ENCODE results near the gene RORC.
"Not testable (repeated sequence)": the region's sequence is repeated elsewhere in the genome, so short reads cannot be mapped to it uniquely, and the experiment has no call there.

Gene RORC

DNA sequence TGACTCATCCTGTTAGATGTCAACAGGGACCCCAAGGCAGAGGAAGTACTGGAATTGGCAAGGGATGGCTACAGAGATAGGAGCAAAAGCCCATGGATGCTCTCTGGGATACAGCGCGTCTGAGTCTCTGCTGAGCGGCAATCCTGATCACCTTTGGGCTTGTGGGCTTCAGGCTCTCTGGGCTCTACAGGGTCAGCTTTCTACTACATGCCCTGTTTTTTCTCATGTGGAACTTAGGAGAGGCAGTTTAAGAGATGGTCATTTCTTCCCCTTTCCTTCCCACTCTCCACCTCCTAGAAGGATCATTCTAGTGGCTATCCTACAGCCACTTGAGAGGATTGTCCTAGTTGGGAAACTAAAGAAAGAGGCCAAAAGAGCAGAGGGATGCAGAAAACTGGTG, 27.7 kb downstream of the RORC start:
- no peak for DNase-seq

DNA sequence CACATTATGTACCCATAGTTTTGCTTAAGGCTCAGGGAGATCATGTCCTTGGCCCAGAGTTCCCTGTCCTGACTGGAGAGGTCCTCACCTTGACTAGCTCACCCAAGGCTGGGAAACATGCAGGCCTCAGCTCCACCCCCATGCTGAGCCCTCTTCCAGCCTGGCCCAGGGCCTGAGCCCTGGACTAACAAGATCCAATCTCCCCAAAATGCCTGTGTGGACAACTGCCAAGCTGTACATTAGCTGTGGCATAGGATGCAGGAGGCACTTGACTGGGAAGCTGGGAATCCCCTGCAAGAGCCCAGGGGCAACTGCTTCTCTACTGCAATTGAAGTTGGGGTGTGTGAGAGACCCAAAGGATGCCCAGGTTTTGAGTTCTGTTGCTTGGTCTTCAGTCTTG, 28.4 kb downstream of the RORC start:
- DNase-seq: no peak

DNA sequence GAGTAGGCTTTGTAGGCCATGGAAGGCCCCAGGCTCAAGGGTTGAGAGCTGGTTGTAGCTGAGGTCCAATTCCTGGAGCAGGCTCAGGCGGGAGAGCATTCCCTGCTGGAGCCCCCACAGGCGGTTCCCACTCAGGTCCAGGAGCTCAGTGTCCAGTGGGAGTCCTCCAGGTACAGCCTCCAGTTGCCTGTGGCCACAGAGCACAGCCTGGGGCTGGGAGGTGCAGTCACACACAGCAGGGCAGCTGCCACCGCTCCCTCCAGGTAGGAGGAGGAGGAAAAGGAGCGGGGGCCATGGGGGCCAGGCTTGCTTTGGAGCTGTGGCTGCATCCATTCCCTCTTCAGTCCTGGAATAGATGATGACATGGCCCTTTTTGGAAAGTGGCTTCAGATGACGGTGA, 29.2 kb downstream of the RORC start:
- no peak for DNase-seq

DNA sequence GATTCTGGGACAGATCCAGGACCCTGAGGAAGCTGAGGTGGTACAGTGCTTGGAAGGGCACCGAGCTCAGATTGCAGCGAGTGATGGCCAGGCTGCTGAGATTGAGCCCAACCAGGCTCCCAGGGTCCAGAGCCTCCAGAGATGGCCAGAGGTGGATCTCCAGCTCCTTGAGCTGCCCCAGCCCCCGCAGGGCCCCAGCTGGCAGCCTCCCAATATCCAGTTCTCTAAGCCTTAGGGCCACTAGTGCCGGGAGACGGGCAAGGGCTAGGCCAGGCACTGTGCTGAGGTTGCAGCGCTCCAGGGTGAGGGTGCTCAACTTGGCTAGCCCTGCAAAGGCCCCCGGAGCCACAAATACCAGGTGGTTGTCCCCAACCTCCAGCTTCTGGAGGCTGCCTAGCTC, 29.8 kb downstream of the RORC start:
- no peak for DNase-seq

DNA sequence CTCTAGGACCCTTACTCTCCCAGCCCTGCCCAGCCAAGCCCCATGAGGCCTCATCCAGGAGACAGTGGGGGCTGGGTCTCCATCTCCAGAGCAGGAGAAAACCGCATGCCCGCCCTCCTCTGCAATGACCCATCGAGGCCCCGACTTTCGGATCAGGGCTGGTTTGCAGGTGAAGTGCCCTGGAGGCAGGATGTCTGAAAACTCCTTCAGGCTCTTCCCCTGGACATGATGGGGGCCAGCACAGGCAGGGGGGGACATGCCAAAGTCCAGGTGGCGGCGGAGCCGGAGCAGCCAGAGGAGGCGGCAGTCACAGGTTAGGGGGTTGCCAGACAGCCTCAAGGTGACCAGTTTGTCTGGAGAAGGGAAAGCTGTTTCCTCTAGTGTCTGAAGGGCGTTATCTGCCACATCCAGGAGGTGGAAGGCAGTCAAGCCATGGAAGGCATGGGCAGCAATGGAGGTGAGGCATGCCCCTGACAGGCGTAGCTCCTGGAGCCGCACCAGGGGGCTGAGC, 30.2 kb downstream of the RORC start:
- no peak for DNase-seq

DNA sequence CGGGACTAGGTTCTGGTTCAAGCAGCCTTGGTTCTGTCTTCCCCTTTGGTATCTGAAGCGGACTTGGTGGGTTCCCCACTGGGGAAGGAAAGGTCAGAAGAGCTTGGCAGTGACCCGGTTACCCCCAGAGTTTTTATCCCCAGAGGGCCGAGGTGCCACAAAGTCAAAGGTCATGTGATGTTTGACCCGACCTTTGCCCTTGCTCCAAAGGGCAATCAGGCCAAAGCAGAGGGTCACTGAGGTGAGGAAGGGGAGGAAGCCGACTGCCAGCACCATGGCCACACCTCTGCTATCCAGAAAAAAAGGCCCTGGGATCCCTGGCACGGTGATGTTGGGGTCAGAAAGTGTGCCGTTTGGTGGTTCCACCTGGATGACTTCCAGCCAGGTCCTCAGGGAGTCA, 30.8 kb downstream of the RORC start:
- DNase-seq: no peak

DNA sequence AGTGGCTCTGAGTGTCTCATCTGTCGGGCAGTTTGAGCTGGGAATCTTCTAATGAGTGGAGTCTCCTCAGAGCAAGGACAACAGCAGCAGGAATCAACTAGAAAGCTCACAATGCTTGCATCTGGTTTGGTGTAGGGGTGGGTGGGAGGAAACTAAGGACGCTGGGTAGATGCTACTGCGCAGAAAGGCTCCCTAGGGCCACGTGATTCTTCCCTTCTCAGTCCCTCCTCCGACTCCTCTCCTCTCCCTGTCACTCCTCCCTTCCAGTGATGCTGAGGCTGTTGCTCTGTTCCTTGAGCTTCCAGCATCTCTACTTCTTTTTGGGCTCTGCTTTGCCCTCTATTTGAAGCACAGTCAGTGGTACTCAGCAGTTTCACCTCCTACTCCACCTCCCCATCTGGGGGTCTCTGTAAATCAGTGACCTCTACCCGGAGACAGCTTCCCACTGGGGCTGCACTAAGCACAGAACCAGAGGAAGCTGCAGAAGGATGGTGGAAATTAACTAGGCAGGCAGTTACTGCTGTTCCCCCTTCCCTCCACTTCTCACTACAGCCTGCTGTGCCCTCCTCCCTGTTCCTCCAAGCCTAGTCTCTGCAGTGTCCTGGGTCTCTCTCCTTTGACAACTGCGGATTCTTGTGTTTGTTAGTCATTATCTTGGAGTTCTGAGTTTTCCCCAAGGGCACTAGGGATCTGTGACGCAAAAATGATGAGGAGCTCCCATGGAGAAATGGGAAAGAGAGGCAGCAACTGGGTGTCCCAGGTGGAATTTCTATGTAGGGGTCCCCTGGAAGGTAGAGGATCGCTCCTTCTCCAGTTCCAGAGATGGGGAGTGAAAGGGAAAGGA, 32.2 kb downstream of the RORC start:
- peak; percentile 14 for DNase-seq

DNA sequence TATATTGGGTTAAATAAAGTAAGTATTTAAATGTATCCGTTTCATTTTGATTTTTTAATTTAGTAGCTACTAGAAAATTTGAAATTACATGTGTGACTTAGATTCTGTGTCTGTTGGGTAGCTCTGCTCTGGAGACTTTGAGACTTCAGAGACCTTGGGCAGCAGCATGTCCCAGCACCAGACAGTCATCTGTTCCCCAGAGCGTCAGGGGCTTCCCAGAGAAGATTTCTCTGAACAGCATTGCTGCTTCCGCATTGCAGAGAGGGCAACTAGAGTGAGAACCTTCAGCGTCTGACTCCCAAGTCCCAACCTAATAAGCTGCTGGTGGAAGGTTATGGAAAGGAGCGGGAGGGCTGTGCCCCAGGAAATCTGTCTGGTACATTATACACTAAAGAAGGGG, 33.0 kb downstream of the RORC start:
- DNase-seq: no peak

DNA sequence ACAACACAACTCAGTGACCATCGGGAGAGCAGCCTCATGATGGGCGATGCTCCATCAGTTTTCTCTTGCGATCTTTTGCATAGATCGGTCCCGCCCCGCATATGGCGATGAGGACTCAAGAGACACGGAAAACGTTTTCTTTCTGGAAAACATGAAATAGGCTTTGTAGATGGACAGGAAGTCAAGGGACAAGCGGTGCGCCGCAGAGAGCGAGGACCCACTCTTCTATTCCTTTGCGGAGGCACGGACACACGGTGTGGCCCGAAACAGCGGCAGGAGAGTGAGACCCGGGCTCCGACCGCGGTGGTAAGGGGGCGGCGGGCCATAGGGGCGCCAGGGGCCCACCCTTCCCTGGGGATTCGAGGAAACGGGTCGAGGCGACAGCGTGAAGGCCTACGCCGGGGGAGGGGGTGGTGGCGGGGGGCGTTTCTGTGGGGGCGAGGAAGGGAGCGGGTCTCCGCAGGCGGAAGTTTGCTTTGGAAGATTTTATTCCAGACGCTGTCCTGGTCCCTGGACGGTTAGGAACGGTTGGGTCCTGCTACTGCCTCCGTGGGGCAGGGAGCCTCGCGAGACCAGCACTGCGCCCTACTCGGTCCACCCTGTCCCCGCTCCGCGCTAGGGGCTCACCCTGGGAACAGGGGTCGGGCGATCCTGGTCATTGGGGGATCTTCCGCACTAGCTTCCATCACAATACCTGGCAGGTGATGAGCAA, 40.5 kb downstream of the RORC start:
- DNase-seq: peak; percentile 76

DNA sequence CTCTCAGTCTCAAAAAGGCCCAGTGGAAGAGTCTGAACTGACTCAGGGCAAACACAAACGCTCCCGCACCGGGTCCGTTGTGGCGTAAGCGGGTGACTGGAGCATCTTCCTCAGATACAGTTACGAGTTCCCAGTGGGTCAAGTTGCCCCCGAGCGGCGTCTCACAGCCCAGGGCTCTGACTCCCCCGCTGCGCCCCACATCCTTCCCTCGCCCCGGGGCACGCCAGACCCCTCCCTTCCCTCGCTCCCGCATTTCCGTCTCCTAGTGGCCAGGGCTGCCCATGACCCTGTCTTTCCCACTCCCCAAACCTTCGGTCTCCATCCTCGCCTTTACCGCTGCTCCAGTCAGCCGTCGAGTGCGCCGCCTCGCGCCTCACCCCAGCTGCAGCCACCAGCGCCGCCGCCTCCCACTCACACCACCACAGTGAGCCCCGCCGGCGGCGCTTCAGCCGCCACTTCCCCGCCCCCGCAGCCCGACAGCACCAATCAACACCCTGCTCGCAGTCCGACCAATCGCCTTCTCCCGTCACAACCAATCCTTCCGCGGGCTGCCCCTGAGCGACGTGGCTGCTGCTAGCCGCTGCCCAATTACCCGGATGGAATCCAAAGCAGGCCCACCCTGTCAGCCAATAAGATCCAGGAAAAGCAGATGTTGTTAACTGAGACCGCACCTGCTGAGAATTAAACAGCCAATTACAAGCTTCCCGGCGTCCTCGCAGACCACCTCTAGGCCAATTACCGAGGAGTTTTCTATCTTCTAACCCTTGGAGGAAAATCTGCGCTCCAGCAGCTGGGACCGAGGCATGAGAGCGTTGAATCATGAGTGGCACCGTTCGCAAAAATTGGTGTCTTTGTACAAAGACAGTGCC, 41.3 kb downstream of the RORC start, which contains the start of gene TDRKH:
TDRKH (minus strand) TSS at position 430 of the 869 bp plus-strand sequence. CDS start 7,478 bp downstream, outside the sequence.
- peak; percentile 100 for DNase-seq

DNA sequence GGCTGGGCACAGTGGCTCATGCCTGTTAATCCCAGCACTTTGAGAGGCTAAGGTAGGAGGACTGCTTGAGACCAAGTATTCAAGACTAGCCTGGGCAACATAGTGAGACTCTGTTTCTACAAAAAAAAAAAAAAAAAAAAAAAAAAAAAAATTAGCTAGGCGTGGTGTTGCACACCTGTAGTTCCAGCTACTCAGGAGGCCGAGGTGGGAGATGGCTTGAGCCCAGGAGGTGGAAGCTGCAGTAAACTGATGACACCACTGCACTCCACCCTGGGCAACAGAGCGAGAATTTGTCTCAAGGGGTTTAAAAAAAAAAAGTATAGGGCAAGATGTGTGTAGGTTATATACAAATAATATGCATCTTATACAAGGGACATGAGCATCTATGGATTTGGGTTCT, 43.9 kb downstream of the RORC start:
- DNase-seq: no peak

DNA sequence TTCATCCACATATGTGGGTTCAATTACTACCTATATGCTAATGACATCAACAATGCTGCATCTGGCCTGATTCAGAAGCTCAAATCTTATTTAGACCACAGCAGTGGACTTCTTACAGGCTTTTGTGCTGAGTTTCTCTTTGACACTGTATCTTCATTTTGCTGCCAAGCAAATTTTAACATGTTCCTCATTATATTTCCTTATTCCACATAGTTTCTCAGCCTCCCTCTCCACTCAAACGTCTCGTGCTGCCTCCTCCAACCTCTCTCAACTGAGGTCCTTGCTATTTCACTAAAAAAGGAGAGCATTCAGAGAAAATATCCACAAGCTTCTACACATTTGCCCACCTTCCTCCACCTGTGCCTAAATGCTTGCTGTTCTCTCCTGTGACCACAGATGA, 47.8 kb downstream of the RORC start:
- no peak for DNase-seq

DNA sequence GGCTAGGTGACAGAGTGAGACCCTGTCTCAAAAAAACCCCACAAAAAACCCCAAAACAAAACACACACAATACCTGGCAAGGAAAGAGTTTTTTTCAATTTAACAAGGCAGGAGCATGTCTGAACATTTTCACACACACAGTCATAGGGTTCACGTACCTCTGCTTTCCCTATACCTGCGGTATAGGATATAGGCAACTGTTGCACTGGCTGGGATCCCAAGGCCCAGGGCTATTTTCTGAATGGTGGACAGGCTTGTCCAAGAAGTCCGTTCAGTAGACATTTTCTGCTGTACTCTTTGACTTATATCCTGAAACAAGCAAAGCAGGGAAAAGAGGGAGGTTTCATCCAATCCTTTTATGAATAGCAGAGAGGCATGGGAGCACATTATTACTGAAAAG, 48.9 kb downstream of the RORC start:
- no peak for DNase-seq

DNA sequence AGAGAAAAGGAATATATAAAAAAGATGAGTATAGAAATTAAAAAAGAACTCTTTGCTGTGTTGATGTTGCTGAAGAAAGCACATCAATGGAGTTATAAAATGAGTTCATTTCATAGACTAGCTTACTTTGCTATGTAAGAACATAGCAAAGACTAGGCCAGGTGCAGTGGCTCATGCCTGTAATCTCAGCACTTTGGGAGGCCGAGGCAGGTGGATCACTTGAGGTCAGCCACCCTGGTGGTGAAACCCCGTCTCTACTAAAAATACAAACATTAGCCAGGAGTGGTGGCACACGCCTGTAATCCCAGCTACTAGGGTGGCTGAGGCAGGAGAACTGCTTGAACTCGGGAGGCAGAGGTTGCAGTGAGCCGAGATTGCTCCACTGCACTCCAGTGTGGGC, 49.6 kb downstream of the RORC start:
- DNase-seq: not testable (repeated sequence)

DNA sequence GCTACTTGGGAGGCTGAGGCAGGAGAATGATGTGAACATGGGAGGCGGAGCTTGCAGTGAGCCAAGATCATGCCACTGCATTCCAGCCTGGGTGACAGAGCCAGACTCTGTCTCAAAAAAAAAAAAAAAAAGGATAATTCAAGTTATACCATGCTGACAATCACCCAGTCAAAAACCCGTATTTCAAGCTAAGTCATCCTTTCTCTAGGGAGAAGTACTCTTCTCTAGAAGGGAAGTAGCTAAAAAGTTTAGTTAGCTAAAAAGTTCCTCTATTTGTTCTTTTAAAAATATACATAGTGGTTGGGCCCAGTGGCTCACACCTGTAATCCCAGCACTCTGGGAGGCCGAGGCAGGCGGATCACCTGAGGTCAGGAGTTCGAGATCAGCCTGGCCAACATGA, 50.9 kb downstream of the RORC start:
- not testable (repeated sequence) for DNase-seq

DNA sequence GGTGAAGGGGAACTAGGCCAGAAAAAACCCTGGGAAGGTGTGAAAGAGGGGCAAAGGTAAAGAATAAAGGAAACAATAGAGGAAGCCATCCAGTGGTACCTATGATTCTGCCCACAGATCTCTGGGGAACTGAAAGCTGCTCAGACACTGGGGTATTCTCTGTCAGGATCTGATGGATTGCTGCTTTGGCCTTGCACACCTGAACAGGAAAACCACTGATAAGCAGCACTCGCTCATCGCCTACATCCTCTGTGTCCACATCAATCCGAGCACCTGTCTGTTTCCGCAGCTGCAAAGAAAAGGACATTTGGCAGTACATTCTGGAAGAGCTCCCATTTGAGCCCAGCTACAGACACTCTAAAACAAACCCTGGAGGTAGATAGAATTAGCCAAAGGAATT, 51.8 kb downstream of the RORC start:
- DNase-seq: no peak

DNA sequence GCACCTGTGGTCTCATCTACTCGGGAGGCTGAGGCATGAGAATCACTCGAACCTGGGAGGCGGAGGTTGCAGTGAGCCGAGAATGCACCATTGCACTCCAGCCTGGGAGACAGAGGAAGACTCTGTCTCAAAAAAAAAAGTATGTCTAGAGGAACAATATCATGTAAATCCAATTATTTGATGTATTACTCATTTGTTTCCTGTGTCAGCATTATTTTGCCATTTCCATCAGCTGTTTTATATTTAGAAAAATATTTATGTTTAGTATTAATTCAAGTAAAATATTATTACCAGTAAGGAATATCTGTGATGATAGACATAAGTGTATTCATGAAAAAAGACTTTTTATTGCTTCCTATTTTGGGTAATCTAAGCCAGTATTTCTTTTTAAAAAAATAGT, 54.3 kb downstream of the RORC start:
- DNase-seq: no peak

DNA sequence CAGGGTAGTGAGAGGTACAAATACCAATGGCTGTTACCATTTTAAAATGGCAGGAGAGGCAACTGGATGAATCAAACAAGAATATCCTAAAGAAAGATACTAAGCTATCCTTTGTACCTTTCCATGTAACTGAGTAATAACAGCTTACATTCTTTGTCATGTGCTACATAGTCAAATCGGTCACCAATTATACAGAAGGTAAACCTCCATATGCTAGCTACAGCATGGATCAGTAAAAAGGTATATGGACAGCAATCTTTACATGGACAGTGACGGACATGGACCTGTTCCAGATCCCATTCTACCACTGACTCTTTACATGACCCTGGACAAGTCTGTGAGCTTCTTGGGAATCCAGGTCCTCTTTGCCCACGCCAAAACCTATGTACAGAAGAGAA, 54.9 kb downstream of the RORC start:
- no peak for DNase-seq

DNA sequence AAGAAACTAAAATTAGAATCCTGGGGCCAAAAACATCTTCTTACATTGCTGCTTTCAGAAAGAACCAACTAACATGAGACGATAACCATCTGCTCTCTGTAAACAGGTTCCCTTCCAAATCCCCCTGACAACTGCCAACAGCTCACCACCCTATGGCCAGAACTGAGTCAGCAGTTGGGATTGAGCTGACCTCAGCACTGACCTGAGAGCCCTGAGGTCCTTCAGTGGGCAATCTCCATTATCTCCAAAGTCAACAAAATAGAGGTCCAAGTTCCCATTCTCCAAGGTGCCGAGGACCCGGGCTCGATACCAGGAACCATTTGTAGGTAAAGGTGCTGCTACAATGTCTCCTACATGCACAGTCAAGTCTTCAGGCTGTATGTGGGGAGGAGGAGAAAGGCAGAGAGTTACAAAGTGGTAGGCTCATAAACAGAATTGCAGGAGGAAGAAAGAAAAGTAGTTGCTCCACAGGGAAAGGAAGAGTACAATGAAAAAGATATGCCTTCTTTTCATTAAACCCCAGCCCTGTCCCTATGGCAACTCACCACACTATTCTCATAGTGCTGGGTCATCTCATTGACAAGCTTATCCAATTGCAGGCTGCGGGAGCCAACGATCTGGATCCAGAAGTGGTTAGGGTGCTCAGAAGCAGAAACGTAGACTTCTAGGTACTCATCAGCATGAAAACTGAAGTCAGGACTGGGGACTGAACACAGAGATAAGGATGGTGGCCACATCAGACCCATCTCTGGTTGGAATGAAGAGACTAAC, 55.5 kb downstream of the RORC start:
- DNase-seq: no peak

DNA sequence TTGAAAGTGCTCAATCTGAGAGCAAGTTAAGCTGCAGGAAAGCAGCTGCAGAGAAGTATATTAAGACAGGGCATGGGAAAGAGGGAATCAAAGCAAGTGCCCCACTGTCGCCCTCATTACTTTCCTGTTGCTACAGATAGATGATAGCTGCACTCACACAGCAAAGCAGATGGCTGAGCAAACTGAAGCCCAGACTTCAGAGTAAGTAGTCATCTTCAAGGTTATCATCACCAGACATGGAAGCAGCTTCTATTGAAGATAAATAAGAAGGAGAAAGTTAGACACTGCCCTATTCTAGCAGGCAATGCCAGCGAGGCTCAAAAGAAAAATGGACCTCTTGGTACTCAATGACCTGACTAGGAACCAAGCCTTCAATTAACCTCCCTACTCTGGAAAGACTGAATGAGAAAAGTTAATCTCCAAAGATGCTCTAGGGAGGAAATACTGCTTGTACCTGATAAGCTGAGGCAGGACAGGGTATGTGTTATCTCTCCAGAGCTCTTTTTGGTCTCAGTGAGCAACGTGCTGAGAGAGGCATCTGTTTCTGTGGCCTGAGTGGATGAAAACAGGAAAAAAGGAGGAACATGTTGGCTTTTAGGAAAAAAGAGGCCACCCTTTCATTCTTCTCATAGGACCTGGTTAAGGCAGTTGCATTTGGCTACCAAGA, 57.2 kb downstream of the RORC start:
- no peak for DNase-seq

DNA sequence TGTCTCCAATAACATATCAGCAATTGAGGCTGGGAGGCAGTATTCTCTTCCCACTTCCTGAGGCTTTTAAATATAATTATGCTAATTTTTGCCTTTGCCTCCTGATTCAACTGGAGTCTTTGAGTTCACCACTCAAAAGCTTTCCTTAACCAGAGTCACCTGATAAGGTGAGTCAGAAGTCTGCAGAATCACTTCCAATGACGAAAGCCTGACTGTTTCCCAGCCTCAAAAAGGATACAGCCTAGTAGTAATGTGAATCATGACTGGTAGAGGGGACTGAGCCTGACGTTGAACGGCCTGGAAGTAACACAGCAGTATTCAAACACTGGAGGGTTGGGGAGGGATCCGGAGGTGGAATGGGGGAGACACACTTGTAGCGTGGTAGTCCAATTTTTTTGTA, 57.9 kb downstream of the RORC start:
- DNase-seq: no peak

DNA sequence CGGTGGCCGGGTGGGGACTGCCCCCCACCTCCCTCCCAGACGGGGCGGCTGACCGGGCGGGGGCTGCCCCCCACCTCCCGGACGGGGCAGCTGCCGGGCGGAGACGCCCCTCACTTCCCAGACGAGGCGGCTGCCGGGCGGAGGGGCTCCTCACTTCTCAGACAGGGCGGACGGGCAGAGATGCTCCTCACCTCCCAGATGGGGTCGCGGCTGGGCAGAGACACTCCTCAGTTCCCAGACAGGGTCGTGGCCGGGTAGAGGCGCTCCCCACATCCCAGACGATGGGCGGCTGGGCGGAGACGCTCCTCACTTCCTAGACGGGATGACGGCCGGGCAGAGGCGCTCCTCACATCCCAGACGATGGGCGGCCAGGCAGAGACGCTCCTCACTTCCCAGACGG, 62.3 kb downstream of the RORC start:
- DNase-seq: not testable (repeated sequence)

All from NCI-H69 (cell line).